ENCODE measurements around the gene SLAMF6. TPM values are rescaled to one million over a fixed set of nuclear protein-coding genes. Genes with fewer than 3 reads are reported as not detected.

SLAMF6 gene
- 1 to 10 TPM in 1 of 4 donors, under 1 TPM in 2, not detected in 1; 0.49 to 1.2 (median 0.62) TPM for total RNA-seq

DNA sequence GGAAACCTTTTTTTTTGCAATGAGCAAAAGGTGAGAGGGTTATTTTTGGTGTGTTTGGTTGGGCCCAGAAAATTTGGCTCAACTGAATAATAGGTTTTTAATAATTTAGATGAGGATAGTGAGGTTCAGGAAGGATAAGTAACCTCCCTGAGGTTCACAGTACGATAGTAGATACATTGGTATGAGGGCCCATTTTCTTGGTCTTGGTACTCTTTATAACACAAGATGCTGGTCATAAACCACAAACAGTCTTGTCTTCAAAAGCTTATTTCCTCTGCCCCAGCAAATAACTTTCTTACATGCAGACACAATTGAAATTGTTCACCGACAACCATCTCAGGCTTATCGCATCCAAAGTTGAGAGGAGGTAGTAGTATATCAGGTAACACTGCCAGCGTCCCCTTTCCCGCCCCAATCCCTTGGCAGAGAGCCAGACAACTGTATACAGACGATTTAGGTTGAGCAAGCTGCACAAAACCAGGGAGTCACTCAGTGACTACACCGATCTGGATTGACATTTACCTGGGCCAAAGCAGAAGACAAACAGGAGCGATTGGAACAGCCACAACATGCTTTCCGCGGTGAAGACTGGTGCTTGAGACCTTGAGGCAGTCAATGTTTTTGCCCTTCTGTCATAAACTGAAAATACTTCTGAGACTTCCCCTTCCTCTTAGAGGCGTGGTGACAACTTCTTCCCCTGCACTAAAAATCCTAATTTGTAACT lies at the start of gene SLAMF6:
SLAMF6 (minus strand) TSS at position 634 of the 724 bp plus-strand sequence; CDS start at position 571, 63 bp downstream.
- Histone ChIP-seq H3K4me1 (no peaks in the 10 kb centered on the region), H3K27ac (no peak within 1 kb of the TSS), H3K36me3 (no peaks in the 10 kb centered on the region), H3K4me3 (peak within 1 kb of the TSS in 1 of 2 donors; percentile 10), H3K27me3 (no peaks in the 10 kb centered on the region), H3K9me3 (peaks cover 0 to 10% (median 0%) of the 10 kb centered on the region in 3 donors)
- TF ChIP-seq EP300 (IDR thresholded peaks at IDR 0.05) (no peak), POLR2A (IDR thresholded peaks at IDR 0.05) (no peak), POLR2AphosphoS5 (IDR thresholded peaks at IDR 0.05) (no peak)
- TF ChIP-seq, protein P1, sequence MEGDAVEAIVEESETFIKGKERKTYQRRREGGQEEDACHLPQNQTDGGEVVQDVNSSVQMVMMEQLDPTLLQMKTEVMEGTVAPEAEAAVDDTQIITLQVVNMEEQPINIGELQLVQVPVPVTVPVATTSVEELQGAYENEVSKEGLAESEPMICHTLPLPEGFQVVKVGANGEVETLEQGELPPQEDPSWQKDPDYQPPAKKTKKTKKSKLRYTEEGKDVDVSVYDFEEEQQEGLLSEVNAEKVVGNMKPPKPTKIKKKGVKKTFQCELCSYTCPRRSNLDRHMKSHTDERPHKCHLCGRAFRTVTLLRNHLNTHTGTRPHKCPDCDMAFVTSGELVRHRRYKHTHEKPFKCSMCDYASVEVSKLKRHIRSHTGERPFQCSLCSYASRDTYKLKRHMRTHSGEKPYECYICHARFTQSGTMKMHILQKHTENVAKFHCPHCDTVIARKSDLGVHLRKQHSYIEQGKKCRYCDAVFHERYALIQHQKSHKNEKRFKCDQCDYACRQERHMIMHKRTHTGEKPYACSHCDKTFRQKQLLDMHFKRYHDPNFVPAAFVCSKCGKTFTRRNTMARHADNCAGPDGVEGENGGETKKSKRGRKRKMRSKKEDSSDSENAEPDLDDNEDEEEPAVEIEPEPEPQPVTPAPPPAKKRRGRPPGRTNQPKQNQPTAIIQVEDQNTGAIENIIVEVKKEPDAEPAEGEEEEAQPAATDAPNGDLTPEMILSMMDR (IDR thresholded peaks at IDR 0.05) = no peak
- WGBS, 2 donors (ENCODE audit: low coverage in 1 of 2) = 64 to 72% methylated on average over 7 to 11 of the region's 11 CpGs
- ATAC-seq = no peak

DNA sequence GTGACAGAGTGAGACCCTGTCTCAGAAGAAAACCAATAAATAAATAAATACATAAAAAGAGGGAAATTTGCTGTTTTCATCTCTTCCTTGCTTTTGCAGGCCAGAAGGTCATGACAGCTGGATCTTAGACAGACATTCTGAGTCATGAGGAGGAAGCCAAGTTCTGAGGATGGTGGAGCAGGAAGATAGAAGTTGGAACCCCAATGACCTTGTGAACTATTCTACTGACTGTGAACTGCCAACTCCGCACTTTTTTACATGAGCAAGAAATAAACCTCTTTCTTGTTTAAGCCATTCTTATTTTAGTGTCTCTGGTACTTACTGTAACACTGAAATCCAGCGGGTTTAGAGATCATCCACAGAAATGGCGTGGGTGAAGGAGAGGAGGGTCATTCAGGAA lies 47.8 kb upstream of the SLAMF6 start:
- Histone ChIP-seq H3K4me1 (no peaks in the 10 kb centered on the region), H3K36me3 (no peaks in the 10 kb centered on the region), H3K4me3 (no peak overlapping the region), H3K9me3 (no peaks in the 10 kb centered on the region), H3K27me3 (no peaks in the 10 kb centered on the region), H3K27ac (no peak overlapping the region)
- TF ChIP-seq POLR2A (IDR thresholded peaks at IDR 0.05) = no peak
- TF ChIP-seq POLR2AphosphoS5 (IDR thresholded peaks at IDR 0.05) = no peak
- TF ChIP-seq, protein P1 (IDR thresholded peaks at IDR 0.05) = no peak
- no peak for TF ChIP-seq EP300 (IDR thresholded peaks at IDR 0.05)
- WGBS, 2 donors (ENCODE audit: low coverage in 1 of 2) = 61 to 71% methylated on average over 2 to 3 of the region's 3 CpGs
- ATAC-seq = no peak

DNA sequence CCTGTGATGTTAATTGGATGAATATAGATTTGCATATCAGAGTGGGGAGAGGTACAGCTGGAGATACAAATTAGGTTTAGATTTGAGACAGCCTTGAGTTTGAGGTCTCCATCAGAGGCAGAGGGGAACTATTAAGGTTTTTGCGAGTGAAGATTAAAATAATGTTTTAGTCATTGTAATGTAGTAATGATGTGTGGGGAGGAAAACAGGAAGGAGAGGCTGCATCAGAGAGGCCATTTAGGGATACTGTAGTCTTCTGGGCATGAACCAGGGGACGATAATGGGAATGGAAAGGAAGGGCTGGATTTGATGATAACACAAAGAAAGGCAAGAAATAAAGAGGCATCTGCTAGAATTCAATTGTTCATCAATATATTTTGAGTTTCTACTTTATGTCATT lies 46.8 kb upstream of the SLAMF6 start:
- no peaks in the 10 kb centered on the region for H3K9me3 ChIP-seq
- no peaks in the 10 kb centered on the region for H3K27me3 ChIP-seq
- no peak for ATAC-seq
- 44 to 66% methylated on average over 2 of the region's 2 CpGs for WGBS, 2 donors (ENCODE audit: low coverage in 1 of 2)
- no peaks in the 10 kb centered on the region for H3K36me3 ChIP-seq
- TF ChIP-seq, protein P1 (IDR thresholded peaks at IDR 0.05) = no peak
- no peak for TF ChIP-seq POLR2AphosphoS5 (IDR thresholded peaks at IDR 0.05)
- no peak for TF ChIP-seq EP300 (IDR thresholded peaks at IDR 0.05)
- TF ChIP-seq POLR2A (IDR thresholded peaks at IDR 0.05) = no peak
- H3K4me1 ChIP-seq = no peaks in the 10 kb centered on the region
- no peak overlapping the region for H3K4me3 ChIP-seq
- no peak overlapping the region for H3K27ac ChIP-seq

DNA sequence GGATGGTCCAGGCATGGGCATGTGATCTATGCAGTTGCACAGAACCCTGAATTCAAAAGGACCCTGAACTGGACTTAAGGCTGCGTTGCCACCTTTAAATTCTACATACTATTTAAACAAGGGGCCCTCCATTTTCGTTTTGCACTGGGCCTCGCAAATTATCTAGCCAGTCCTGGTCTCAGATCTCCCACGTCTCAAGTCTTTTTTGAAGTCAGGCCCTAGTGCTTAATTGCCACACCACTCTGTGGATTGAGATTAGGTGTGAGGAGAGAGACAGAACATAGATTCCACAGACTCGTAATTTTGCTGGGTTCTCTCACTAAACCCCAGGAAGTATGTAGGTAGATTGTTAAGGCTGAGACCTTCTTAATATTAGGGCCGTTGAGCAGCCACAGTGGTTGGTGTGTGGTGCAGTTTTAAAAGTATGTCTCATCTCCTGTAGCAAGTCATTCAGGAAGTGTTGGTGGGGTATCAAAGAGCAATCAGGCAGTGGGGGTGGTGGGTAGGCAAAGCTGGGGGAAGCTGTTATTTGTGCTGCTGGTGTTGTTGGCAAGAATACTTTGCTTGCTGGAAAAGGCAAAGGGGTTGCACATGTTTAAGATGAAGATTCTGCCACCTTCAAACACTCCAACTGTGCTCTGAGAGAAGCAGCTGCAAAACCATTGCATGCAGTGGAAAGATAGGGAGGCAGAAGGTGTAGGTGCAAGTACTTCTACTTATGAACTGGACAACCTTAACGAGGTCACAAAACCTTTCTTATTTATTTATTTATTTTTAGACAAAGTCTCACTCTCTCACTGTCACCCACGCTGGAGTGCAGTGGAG lies 45.0 kb upstream of the SLAMF6 start:
- Histone ChIP-seq H3K27ac (no peak overlapping the region), H3K9me3 (peaks cover 0 to 7% (median 0%) of the 10 kb centered on the region in 3 donors), H3K4me1 (no peaks in the 10 kb centered on the region), H3K4me3 (no peak overlapping the region), H3K36me3 (no peaks in the 10 kb centered on the region), H3K27me3 (no peaks in the 10 kb centered on the region)
- TF ChIP-seq EP300 (IDR thresholded peaks at IDR 0.05) = no peak
- no peak for TF ChIP-seq POLR2A (IDR thresholded peaks at IDR 0.05)
- TF ChIP-seq, protein P1 (IDR thresholded peaks at IDR 0.05) = no peak
- no peak for TF ChIP-seq POLR2AphosphoS5 (IDR thresholded peaks at IDR 0.05)
- ATAC-seq = no peak
- 69 to 73% methylated on average over 6 to 8 of the region's 8 CpGs for WGBS, 2 donors (ENCODE audit: low coverage in 1 of 2)
